Sigmoid colon (tissue), 7 donors: ENCODE results near the gene CC2D2B. TPM values are rescaled to one million over a fixed set of nuclear protein-coding genes. Genes with fewer than 3 reads are reported as not detected.

Experiments used
- DNase-seq: peaks from one replicate; pipeline ENCODE4 v3.0.0-alpha.2; 2019
- H3K27ac ChIP-seq, 4 donors: fragments of 200-600 bp; sonication (generic); one replicate each; pipeline ENCODE4 v1.5.1; 2016 to 2019; ENCODE audit warnings: mild to moderate bottlenecking in 1 of 4
- H3K27me3 ChIP-seq, 3 donors: fragments of 200-600 bp; sonication (generic); one replicate each; pipeline ENCODE4 v1.5.1; 2019; ENCODE audit warnings: mild to moderate bottlenecking in 1 of 3
- H3K36me3 ChIP-seq, 4 donors: fragments of 200-600 bp; sonication (generic); one replicate each; pipeline ENCODE4 v1.5.1; 2016 to 2019
- H3K4me1 ChIP-seq, 4 donors: fragments of 200-600 bp; sonication (generic); one replicate each; pipeline ENCODE4 v1.5.1; 2017 to 2019
- H3K4me3 ChIP-seq, 4 donors: fragments of 200-600 bp; sonication (generic); one replicate each; pipeline ENCODE4 v1.5.1; 2017 to 2019; ENCODE audit warnings: mild to moderate bottlenecking in 2 of 4, moderate library complexity in 1 of 4
- H3K9me3 ChIP-seq, 4 donors: fragments of 200-600 bp in 3 of 4; sonication (generic) in 3 of 4; one replicate each; pipeline versions ENCODE4 v1.5.1 to v1.6.1; 2013 to 2019
- CTCF ChIP-seq, 4 experiments: fragments of 450-650 bp in 3 of 4; fragments of 200-600 bp in 1 of 4; IDR thresholded peaks; one replicate each; pipeline ENCODE4 v1.5.1; 2016 to 2019; ENCODE audit warnings: antibody characterized with exemption in 4 of 4, mild to moderate bottlenecking in 3 of 4, moderate library complexity in 2 of 4
- EP300 ChIP-seq, 4 donors: sonication (generic); formaldehyde crosslinking; IDR thresholded peaks; one replicate each; pipeline ENCODE4 v1.6.1; 2017; ENCODE audit warnings: antibody characterized with exemption in 4 of 4
- POLR2A ChIP-seq, 2 donors: fragments of 450-650 bp; IDR thresholded peaks; one replicate each; pipeline ENCODE4 v1.6.1; 2016; ENCODE audit warnings: antibody characterized with exemption in 2 of 2, mild to moderate bottlenecking in 2 of 2, moderate library complexity in 2 of 2
- POLR2AphosphoS5 ChIP-seq, 4 donors: sonication (generic); formaldehyde crosslinking; IDR thresholded peaks; one replicate each; pipeline ENCODE4 v1.6.1; 2017; ENCODE audit warnings: antibody characterized with exemption in 4 of 4
- WGBS, 2 donors: extraction: QIAGEN DNeasy Blood & Tissue Kit; methylation state at CpG; one replicate each; pipeline ENCODE4 v1.1.7; 2013; 5-methylcytosine and 5-hydroxymethylcytosine counted together
- intact Hi-C: fragments of 100-400 bp; cut with DNase I; formaldehyde crosslinking; loops from one replicate; pipeline ENCODE4 v1.15.1; 2023
- polyA plus RNA-seq, 3 donors: library from polyadenylated mRNA; stranded (reverse); fragments of 200-250 nt; gene quantifications; one replicate each; pipeline ENCODE4 v1.2.3, GENCODE V29; 2013
- small RNA-seq, 3 donors: library from RNA; depleted of rRNA; stranded (forward); fragments of <200 nt; gene quantifications; one replicate each; pipeline ENCODE3, GENCODE V24; 2016
- total RNA-seq, 4 donors: library from RNA; depleted of rRNA; stranded (reverse); fragments of >200 nt; gene quantifications; one replicate each; pipeline ENCODE4 v1.1.0, GENCODE V29; 2016
- donor health status: healthy with polysubstance abuse.
- donor health status: Bipolar disorder and iron deficiency.
- donor health status: healthy.

Gene CC2D2B
- total and polyA plus RNA-seq, 7 donors, result 0.29 to 7.8 (median 4.3) TPM; not detected in 2

GRCh38 chr10:96077156-96077555, 169.4 kb downstream of the CC2D2B start:
- Histone ChIP-seq H3K36me3 (peaks cover 0 to 3% (median 0%) of the 10 kb centered on the region in 4 donors), H3K4me3 (no peak overlapping the region), H3K9me3 (no peaks in the 10 kb centered on the region), H3K27me3 (no peaks in the 10 kb centered on the region), H3K27ac (no peak overlapping the region), H3K4me1 (no peaks in the 10 kb centered on the region)
- no peak for DNase-seq
- 82 to 91% methylated on average over 3 of the region's 3 CpGs for WGBS, 2 donors
- no peak for TF ChIP-seq POLR2AphosphoS5 (IDR thresholded peaks at IDR 0.05)
- TF ChIP-seq EP300 (IDR thresholded peaks at IDR 0.05), result no peak
- TF ChIP-seq CTCF (IDR thresholded peaks at IDR 0.05), result no peak
- TF ChIP-seq POLR2A (IDR thresholded peaks at IDR 0.05), result no peak
- intact Hi-C loops, result no loop called here

- H3K27ac ChIP-seq, result no peak overlapping the region
- peaks cover 0 to 3% (median 0%) of the 10 kb centered on the region in 4 donors for H3K36me3 ChIP-seq
- WGBS, 2 donors, result 93 to 98% methylated on average over 2 of the region's 2 CpGs
- TF ChIP-seq POLR2AphosphoS5 (IDR thresholded peaks at IDR 0.05), result no peak
- no peak for TF ChIP-seq CTCF (IDR thresholded peaks at IDR 0.05)
- no peak for TF ChIP-seq POLR2A (IDR thresholded peaks at IDR 0.05)
- TF ChIP-seq EP300 (IDR thresholded peaks at IDR 0.05), result no peak
- intact Hi-C loops, result no loop called here
- no peak for DNase-seq
- no peaks in the 10 kb centered on the region for H3K4me1 ChIP-seq
- no peaks in the 10 kb centered on the region for H3K9me3 ChIP-seq
- no peaks in the 10 kb centered on the region for H3K27me3 ChIP-seq
- H3K4me3 ChIP-seq, result no peak overlapping the region
Measured at GRCh38 chr10:96082153-96082552, 174.4 kb downstream of the CC2D2B start.

Small RNAs within 50 kb of the gene (small RNA-seq; reads per million reads assigned to genes)
- gene MIR3157, result 0 to 0.11 (median 0) reads per million in 3 donors

Other genes with a start within 250 kb of the CC2D2B start
- 10 to 100 TPM; 13.2 to 20.5 (median 16.7) TPM for gene TCTN3, start 214.0 kb upstream of the CC2D2B start, total RNA-seq
- 10 to 100 TPM in 1 of 3 donors, 1 to 10 TPM in 2; 6.6 to 17.4 (median 8.6) TPM for gene TCTN3, start 214.0 kb upstream of the CC2D2B start, polyA plus RNA-seq
- 100 to 1,000 TPM in 1 of 4 donors, 10 to 100 TPM in 3; 18.5 to 112 (median 24.1) TPM for gene ENTPD1, start 151.8 kb upstream of the CC2D2B start, total RNA-seq
- 10 to 100 TPM in 1 of 3 donors, 1 to 10 TPM in 2; 5.4 to 12.0 (median 9.9) TPM for gene ENTPD1, start 151.8 kb upstream of the CC2D2B start, polyA plus RNA-seq
- gene CCNJ, start 135.6 kb downstream of the CC2D2B start, total RNA-seq, result 1 to 10 TPM; 3.3 to 6.4 (median 4.6) TPM
- 1 to 10 TPM; 1.8 to 3.5 (median 2.8) TPM for gene CCNJ, start 135.6 kb downstream of the CC2D2B start, polyA plus RNA-seq
- 10 to 100 TPM; 13.2 to 22.8 (median 17.2) TPM for gene ZNF518A, start 222.3 kb downstream of the CC2D2B start, total RNA-seq
- 1 to 10 TPM; 4.2 to 7.1 (median 6.9) TPM for gene ZNF518A, start 222.3 kb downstream of the CC2D2B start, polyA plus RNA-seq